Measurements from ENCODE around the gene SULT4A1. TPM values are rescaled to one million over a fixed set of nuclear protein-coding genes. Genes with fewer than 3 reads are reported as not detected.

SULT4A1 gene
- polyA plus RNA-seq, 5 donors, result 0.65 to 2.4 (median 1.5) TPM

DNA sequence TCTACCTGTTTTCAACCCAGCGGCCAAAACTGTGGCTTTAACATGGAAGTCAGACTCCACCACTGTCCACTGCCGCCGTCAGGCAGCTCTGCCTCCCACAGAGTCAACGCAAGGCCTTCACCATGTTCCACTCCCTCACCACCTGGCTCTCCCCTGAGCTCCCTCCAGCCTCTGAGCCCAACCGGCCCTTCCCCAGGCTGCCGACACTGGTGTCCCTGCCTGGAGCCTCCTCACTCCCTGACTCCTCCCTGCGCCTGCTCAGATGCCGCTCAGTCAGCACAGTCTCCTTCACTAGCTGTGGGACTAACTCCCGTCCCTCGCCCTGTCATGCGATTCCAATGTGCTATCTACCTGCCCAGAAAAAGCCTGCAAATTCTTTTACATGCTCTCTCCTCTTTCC lies 16.3 kb downstream of the SULT4A1 start:
- DNase-seq, result no peak

DNA sequence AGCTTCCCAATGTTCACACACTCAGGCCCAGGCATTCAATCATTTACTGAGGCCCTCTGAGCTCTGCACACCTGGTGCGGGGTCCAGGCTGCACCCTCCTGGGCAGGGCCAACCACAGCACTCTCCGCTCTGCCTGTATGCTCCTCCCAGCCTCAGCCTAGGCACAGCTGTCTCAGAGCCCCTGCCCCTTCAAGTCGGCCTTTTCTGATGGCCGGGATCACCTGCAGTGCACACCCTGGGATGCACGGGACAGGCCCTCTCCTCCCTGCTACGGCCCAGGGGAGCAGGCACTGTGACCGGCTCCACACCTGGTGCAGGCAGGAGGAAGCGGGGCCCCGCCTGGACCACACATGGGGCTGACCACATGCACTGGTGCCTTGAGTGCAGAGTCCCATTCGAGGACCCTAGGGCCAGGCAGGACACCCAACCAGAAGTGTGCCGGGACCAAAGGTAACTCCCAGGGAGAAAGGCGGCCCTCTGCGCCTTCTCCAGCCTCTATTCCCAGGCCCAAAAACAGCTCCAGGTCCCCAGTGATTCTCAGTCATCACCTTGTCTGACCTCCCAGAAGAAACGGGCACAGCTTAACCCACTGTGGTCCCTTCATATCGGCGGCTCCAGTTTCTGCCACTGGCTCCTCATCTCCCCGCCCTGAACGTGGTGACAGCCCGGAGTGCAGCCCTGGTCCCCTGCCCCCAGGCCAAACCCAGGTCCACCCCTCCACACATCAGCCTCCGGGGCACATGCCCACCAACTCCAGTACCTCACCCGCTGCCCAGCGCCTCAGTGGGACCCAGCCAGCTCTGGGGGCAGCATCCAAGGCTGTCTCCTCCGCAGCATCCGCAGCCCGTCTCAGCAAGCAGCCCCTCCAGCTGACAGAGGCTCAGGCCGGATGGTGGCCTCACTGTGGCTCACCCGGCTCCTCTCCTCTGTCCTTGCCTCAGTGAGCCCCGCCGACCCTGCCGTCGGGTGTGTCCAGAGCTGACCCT lies 17.5 kb downstream of the SULT4A1 start:
- DNase-seq, result no peak

DNA sequence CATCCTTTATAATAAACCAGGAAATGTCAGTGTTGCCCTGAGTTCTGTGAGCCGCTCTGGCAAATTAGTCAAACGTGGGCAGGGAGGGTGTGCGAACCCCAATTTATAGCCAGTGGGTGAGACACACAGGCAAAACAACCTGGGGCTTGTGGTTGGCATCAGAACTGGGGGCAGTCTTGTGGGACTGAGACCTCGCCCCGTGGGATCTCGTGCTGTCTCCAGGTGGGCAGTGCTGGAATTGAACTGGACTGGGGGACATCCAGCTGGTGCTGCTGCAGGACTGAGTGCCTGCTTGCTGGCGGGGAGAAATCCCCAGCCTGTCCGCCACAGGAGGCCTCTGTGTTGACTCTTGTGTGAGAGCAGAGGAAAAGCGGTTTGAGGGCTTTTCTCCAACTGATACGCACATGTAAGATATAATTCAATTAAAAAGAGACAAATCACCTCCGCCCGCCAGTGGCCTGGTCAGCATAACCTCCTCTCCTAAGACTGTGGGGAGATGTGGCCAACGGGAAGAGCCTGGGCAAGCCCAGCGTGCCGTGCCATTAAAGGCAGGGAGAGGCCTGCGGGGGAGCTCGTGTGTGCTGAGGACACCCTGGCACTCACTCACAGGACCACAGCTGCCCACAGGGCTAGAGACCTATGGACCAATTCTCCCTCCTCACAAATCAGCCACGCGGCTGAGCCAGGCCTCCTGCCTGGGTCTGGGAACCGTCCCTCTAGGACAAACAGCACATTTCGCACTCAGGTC lies 18.4 kb downstream of the SULT4A1 start:
- no peak for DNase-seq

DNA sequence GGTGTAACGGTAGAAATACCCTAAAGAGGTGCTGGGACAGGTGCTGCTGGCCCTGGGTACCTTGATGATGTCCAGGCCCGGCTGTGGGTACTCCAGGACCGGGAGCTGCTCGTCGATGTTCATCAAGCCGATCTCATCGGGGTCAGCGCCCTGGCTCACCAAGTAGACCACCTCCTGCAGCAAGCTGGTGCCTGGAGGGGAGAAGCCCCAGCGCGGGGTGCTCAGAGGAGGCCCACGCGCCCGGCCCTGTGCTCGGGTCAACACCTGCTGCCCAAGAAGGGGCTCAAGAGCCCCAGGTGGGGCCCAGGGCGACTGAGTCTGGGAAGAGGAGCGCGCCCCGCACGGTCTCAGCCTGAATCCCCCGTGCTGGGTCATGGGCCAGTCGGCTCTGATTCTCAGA lies 20.6 kb downstream of the SULT4A1 start:
- DNase-seq, result no peak

DNA sequence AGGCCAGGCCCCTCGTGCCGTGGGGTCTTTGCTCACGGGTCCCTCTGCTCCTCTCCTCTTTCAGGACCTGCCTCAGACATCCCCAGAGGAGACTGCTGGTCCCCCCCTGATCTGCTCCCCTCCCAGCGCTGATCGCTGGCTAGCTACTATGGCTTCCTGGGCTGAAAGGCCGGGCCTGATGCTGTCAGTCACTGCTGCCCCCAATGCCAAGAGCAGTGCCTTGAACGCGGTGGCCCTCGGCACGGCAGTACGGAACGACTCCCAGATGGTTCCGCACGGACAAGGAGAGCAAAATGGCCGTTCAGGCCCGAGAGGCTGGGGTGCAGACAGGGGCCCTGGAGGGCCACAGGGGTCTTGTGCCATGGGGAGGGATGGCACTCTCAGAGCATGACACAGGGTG lies 21.5 kb downstream of the SULT4A1 start:
- no peak for DNase-seq

DNA sequence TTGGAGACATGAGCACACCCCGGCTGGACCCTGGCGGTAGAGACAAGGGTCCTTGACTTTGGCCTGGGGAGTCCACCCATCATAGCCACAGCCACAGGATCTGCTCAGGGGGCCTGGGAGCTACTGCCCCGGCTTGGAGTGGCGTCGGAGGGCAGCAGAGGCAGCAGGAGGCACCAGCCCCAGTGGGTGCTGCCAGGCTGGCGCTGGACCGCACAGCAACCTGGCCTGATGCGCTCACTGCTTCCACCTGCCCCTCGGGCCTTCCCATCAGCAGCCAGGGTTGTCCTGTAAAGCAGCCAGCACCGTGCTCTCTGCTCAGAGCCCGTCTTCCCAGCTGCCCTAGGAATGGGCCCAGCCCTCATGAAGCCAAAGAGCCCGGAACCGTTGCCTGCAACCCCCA lies 21.9 kb downstream of the SULT4A1 start:
- no peak for DNase-seq

DNA sequence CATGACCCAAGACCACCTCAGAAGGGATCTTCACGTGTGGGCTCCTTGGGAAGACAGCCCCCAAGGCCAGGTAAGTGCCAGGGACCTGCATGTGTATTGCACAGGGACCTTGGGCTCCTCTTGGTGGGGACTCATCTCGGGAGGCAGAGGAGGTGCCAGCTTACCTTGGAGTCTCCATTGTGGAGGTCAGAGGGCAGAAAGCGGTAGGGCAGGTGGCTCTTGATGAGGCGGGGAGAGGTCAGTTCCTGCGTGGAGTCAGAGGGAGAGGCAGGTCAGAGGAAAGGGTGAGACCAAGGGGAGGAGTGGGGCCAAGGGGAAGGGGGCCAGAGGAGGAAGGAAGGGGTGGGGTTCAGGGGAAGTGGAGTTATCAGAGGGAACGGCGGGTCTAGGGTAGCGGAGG lies 22.5 kb downstream of the SULT4A1 start:
- no peak for DNase-seq

DNA sequence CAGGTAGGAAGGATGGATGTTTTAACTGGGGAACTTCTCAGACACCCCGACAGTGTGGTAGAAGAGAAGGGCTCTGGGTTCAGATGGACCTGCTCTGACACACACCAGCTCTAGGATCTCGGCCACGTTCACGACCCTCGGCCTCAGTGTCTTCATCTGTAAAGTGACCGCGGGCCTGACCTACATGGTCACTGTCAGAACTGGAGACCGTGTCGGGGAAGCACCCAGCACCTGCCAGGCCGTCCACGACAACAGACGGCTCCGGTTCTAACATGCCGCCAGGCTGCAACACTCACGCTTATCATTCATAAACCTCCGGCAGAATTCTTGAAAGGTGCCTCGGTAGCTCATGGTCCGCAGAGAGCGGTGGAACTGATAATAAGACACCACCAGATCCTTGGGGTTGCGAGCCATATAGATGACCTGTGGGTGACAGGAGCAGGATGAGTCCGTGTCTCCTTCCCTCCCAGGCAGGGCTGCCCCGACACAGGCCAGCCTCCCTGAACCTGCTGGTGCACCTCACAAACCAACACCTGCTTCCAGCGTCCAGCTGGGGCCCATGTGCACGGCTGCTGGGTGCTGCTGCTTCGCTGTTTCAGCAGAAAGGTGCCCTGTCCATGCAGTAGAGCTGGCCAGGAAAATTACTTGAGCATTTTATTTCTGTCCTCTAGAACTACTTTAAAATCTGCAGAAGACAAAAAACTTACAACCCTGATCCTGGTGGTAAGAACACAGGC lies 23.6 kb downstream of the SULT4A1 start:
- DNase-seq, result no peak

DNA sequence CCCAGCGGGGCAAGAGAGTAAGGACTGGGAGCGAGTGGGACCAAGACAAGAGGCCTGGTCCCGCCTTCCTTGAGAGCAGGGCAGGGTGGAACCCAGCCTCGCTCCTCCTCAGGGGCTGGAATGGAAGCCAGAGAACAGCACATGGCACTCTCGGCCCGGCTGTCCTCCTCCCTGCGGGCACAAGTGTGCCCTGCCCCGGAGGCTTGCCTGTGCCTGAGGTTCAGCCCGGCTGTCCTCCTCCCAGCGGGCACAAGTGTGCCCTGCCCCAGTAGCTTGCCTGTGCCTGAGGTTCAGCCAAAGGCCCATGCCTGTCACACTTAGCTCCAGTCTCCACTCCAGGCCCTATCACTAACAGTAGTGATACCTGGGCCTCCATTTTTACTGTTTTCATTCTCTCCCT lies 24.2 kb downstream of the SULT4A1 start:
- no peak for DNase-seq

DNA sequence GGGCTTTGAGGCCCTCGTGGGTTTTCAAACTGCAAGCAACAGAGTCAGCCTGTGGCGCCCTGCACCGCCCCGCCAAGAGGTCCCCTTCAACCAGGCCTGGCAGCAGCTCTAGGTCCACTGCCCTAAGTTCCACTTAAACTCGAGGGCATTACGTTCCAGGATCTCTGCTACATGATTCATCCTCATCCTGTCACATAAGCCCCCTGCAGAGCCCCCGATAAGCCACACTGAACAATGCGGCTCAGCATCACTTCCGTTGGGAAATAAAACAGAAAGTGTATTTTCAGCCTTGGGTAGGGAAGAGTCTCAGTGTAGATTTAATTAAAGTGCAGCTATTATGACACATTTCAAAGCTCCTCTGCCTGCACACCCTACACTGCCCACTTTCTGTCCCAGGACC lies 24.6 kb downstream of the SULT4A1 start:
- DNase-seq, result no peak

DNA sequence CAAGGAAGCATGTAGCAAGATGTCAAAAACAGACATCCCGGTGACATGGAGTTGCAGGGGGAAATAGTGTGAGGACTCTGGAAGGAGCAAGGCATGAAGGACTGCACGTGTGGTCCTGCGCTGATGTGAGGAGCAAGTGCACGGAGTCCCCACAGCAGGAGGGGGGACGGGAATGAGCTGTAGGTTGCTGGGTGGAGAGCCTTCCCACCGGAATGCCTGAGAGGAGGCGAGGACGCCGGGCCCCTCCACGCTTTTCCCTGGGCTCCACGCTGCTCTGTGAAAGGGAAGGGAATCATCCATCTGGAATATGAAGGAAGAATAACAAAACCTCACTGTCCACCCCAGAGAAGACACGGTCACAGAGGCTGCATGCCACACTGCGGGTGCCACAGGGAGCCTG lies 26.6 kb downstream of the SULT4A1 start:
- no peak for DNase-seq

DNA sequence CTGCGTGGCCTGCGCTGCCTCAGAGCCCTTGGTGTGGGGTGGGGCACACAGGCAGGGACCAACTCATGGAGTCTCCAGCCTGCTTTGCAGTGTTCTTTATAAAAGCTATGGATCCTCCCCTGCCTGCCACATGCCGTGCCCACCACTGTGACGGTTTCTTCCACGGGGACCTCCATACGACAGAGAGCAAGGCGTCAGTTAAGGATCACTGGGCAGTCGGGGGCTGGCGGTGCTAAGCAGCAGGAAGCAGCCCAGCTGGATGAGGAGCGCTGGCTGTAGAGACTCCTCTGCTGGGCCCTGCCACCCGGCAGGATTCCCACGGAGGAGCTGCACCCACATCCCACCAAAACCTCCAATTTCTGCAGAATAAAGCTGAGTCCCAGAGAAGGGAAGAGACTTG lies 27.1 kb downstream of the SULT4A1 start:
- no peak for DNase-seq

DNA sequence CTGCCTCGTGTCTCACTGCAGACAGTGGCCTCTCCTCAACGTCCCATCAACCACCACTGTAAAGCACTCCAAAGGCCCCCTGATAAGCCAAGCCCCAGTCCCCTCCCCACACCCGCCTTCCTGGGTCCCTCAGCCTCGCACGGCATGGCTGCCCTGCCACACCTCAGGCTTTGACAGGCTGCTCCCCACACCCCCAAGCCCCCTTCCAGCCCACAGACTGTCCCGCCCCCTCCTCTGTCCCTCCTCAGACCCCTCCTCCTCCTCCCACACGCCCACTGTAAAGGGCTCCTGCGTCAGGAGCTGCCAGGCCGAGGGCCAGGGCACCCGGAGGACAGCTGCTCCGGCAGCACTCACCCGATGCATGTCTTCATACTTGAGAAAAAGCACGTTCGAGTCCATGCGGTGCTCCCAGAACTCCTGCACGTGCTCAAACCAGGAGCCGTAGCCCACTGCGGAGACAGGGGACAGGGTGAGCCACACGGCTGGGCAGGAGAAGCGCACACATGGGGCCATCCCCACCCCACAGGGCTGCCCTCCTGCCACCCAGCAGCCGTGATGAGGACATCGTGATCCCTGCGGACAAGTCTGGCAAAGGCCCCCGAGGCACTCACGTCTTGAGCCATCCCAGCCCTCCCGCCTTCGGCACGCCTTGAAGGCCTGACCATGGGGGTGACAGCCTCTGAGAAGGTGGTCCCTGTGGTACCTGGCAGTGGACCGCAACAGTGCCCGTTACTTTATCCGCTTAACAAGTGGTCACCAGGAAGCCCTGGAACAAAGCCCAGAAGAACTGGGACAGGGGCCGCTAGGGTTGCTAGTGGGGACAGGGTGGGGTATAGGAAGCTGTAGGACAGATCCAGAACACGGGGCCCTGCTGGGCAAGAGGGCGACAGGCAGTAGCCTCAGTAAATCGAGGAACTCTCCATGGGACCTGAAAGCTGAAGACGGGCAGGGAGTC lies 28.8 kb downstream of the SULT4A1 start:
- DNase-seq, result no peak

DNA sequence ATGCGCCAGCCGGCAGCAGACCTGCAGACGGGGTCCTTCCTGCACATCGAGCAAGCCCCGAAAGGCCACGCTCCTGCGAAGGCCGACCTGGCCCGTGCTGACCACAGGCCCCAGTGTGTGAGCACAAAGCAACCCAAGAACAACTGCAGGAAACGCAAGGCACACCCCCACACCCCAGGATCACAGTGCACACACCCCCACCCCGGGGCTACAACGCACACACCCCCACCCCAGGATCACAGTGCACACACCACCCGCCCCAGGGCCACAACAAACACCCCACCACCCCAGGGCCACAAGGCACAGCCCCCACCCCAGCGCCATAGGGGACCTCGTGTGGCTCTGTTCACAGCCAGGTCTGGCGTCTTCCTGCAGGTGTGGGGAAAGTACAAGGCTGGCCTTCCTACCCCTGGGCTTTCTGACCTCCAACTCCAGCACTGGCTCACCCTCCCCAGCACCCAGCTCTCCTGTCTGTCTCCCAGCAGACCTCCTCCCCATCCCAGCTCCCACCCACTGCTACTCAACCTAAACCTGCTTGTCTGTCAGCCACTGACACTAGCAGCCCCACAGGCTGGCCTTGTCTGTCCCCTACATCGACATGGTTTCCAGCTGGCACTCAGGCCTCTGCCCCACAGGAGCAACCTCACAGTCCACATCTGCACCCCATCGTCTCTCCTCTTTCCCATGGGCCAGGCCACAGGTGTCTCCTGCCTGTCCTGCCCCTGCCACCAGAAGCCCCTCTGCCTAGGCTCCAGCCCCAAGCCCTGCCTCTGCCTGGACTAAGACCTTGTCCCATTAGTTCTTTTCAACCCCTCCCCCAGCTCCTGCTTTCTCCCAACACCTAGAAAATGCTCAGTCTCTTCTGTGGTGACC lies 29.7 kb downstream of the SULT4A1 start:
- no peak for DNase-seq

DNA sequence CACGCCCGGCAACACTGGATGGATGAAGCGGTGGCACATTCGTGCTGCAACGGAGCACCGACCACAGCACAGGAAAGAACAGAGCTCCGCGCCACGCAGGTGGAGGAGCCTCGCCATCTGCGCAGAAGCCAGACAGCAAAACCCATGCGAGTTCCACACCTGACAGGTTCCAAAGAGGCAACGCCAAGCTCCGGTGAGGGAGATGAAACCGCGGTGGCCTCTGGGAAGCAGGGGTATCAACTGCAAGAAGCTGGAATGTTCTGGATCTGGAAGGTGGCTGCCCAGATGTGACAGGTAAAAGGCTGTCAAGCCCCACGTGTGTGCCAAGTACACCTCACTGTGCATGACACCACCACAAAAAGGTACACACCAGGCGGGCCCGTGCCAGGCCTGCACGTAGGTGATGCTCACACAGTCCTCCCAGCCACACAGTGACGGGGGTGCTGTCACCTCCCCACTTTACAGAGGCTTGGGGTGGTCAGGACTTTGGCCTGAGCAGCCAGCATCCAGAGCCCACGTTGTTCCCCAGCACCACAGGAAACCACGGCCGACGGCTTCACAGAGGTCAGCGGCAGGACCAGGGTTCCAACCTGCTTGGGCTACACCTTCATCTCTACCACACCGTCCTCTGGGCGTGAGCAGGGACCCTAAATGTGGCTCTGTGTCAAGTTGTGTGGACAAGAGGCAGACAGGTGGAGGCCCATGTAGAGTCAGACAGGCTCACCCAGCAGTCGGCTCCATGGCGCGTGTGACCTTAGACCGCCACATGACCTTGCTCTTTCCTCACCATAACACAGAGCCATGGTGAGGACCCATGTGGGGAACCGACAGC lies 30.5 kb downstream of the SULT4A1 start:
- no peak for DNase-seq

DNA sequence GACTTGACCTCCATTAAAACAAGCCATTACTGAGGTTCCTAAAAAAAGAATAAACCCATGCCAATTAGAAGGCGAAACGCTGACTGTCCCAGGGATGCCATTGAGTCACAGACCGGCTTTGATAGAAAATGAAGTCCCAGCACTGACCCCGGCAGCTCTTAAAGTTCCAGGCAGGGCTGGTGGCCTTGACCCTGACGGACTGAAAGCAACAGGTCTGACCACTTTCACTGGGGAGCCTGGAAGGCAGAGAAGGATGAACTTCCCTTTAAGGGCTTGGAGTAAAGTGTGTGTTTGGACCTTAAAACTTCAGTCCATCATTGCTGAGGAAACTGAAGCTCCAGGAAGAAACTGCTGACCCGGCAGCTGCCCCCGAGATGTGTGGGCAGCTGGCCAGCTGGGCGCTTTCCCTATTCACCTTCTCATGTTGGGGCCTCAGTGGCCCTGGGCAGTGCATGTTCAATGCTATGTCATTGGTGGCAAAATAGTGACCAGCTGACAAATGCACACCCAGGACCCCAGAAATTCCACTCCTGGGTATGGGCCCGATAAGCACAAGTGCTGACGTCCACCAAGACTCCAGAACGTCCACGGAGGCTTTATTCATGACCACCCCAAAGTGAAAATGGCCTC lies 31.3 kb downstream of the SULT4A1 start:
- DNase-seq, result no peak

DNA sequence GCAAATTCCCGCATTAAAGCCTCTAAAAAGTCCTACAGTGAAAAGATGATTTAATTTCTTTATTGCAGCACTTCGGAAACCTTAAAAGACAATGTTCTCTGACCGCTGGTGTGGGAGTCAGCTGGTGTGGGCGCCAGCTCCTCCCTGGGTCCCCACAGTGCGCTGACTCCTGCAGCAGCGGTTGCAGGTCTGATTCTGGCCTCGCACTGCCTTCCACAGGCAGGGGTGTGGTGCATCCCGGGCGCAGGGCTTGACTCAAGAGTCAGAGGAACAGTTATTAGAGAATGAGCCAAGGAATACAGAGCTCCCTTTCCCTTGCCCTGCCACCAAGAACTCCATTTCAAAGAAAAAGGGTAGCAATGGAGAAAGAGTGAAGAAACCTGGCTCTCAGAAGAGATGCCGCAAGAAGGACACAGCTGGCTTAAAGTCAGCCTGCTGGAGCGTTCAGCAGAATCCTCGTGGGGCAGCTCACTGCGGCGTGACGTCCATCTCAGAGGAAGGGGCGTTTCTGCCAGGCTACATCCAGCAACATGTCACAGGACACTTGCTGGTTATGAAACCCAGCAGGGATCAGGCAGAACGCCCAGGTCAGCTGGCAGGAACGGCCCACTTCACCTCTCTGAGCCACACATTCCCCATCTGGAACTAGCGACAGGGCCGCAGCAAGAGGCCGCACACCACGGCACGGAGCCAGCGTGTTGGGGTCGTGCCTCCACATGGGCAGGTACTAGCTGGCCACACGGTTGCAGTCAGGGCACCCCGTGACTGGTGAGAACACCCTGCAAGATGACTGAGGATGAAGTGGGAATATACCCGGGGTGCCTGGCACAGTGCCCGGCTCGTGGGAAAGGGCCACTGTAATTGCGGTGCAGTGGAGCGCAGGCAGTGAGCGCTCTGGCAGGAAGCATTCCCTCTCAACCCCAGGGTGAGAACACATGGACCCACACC lies 32.1 kb downstream of the SULT4A1 start:
- peak; percentile 22 to 44 for DNase-seq
